MM.1S (cell line): ENCODE measurements around the gene GEMIN2.
"Not testable (repeated sequence)": the region's sequence is repeated elsewhere in the genome, so short reads cannot be mapped to it uniquely, and the experiment has no call there.

Experiments
- DNase-seq: peaks from one replicate; pipeline ENCODE4 v3.0.0-alpha.2; 2015
- H2AFZ ChIP-seq: fragments of 300-600 bp; sonication (generic); 2 replicates; pipeline ENCODE4 v1.6.0; 2016; ENCODE audit warnings: antibody characterized with exemption, low read length
- H3F3A ChIP-seq: fragments of 300-600 bp; sonication (generic); 2 replicates; pipeline ENCODE4 v1.6.1; 2016; ENCODE audit warnings: mild to moderate bottlenecking, antibody characterized with exemption, low read length, moderate library complexity, mixed read lengths; ENCODE audit not compliant: insufficient read depth
- H3K27ac ChIP-seq: fragments of 300-600 bp; sonication (generic); 2 replicates; pipeline ENCODE4 v1.5.1; 2016; ENCODE audit warnings: mild to moderate bottlenecking, low read length
- H3K27me3 ChIP-seq: fragments of 300-600 bp; sonication (generic); replicated peaks from 2 replicates; pipeline ENCODE4 v1.6.0; 2016; ENCODE audit warnings: low read length; ENCODE audit not compliant: insufficient read depth
- H3K36me3 ChIP-seq: fragments of 300-600 bp; sonication (generic); replicated peaks from 2 replicates; pipeline ENCODE4 v1.6.1; 2016; ENCODE audit warnings: mild to moderate bottlenecking, low read length, mixed read lengths; ENCODE audit not compliant: insufficient read depth
- H3K4me1 ChIP-seq: fragments of 300-600 bp; sonication (generic); 2 replicates; pipeline ENCODE4 v1.6.1; 2016; ENCODE audit warnings: low read length, mixed read lengths
- H3K4me2 ChIP-seq: fragments of 300-600 bp; sonication (generic); 2 replicates; pipeline ENCODE4 v1.6.0; 2016; ENCODE audit warnings: low read depth, low read length
- H3K4me3 ChIP-seq: fragments of 300-600 bp; sonication (generic); 2 replicates; pipeline ENCODE4 v1.5.1; 2016; ENCODE audit warnings: low read length, mixed read lengths
- H3K79me2 ChIP-seq: fragments of 300-600 bp; sonication (generic); 2 replicates; pipeline ENCODE4 v1.6.1; 2016; ENCODE audit warnings: mixed run types, low read length, mixed read lengths
- H3K9ac ChIP-seq: fragments of 300-600 bp; sonication (generic); 2 replicates; pipeline ENCODE4 v1.6.1; 2016; ENCODE audit warnings: low read length, mixed read lengths
- H3K9me2 ChIP-seq: fragments of 300-600 bp; sonication (generic); replicated peaks from 2 replicates; pipeline ENCODE4 v1.6.1; 2016; ENCODE audit warnings: mild to moderate bottlenecking, low read length, mixed read lengths; ENCODE audit not compliant: insufficient read depth
- H3K9me3 ChIP-seq: fragments of 300-600 bp; sonication (generic); replicated peaks from 2 replicates; pipeline ENCODE4 v1.6.1; 2016; ENCODE audit warnings: mild to moderate bottlenecking, low read length, mixed read lengths; ENCODE audit not compliant: insufficient read depth
- H4K20me1 ChIP-seq: fragments of 300-600 bp; sonication (generic); 2 replicates; pipeline ENCODE4 v1.6.1; 2016; ENCODE audit warnings: mild to moderate bottlenecking, low read length, moderate library complexity, mixed read lengths; ENCODE audit not compliant: insufficient read depth
- CTCF ChIP-seq: fragments of 300-600 bp; sonication (generic); IDR thresholded peaks from 2 replicates; pipeline ENCODE4 v1.5.1; 2016; ENCODE audit warnings: antibody characterized with exemption, low read length, mixed read lengths
- EZH2 ChIP-seq: fragments of 300-600 bp; sonication (generic); optimal IDR thresholded peaks from 2 replicates; pipeline ENCODE3; 2017; ENCODE audit warnings: low read depth, mild to moderate bottlenecking, antibody characterized with exemption, low read length, mixed read lengths
- EZH2phosphoT487 ChIP-seq: fragments of 300-600 bp; sonication (generic); IDR thresholded peaks from 2 replicates; pipeline ENCODE4 v1.6.1; 2018; ENCODE audit warnings: antibody characterized with exemption, low read length

GEMIN2 gene

GRCh38 chr14:39102265-39102968 is 11.7 kb upstream of the GEMIN2 start:
- no peak for DNase-seq
- Histone ChIP-seq H3K27me3 (no peaks in the 10 kb centered on the region), H3F3A (no peaks in the 10 kb centered on the region), H2AFZ (peak overlapping the region; percentile 67), H3K27ac (no peak overlapping the region; the same call in 1 of the 2 replicates), H3K9me3 (no peaks in the 10 kb centered on the region), H3K79me2 (no peaks in the 10 kb centered on the region), H3K9ac (peak overlapping the region; percentile 64; the same call in 1 of the 2 replicates), H3K4me1 (no peaks in the 10 kb centered on the region), H3K4me3 (peak overlapping the region; percentile 76), H3K4me2 (peak overlapping the region; percentile 66; the same call in 1 of the 2 replicates), H3K36me3 (no peaks in the 10 kb centered on the region), H4K20me1 (no peaks in the 10 kb centered on the region), H3K9me2 (no peaks in the 10 kb centered on the region)
- TF ChIP-seq EZH2phosphoT487 (no peak), CTCF (no peak), EZH2 (no peak)

GRCh38 chr14:39102969-39103957 is 10.9 kb upstream of the GEMIN2 start, which contains the start of gene SEC23A:
TSS of gene SEC23A (minus strand) at chr14:39103235. CDS start at chr14:39096118, 7,117 bp downstream.
- peak; percentile 65 for DNase-seq
- Histone ChIP-seq H3K4me3 (peak within 1 kb of the TSS; percentile 76), H3K79me2 (no peaks in the 10 kb centered on the region), H3K27me3 (no peaks in the 10 kb centered on the region), H3K36me3 (no peaks in the 10 kb centered on the region), H3F3A (no peaks in the 10 kb centered on the region), H3K9me2 (no peaks in the 10 kb centered on the region), H3K9me3 (no peaks in the 10 kb centered on the region), H3K9ac (peak within 1 kb of the TSS; percentile 64), H3K27ac (peak within 1 kb of the TSS; percentile 29; the same call in 1 of the 2 replicates), H4K20me1 (no peaks in the 10 kb centered on the region), H2AFZ (peak within 1 kb of the TSS; percentile 67), H3K4me2 (peak within 1 kb of the TSS; percentile 66), H3K4me1 (no peaks in the 10 kb centered on the region)
- TF ChIP-seq EZH2phosphoT487 (no peak), CTCF (no peak), EZH2 (no peak)

GRCh38 chr14:39104078-39104801 is 9.9 kb upstream of the GEMIN2 start:
- Histone ChIP-seq H3K9ac (peak overlapping the region; percentile 64; the same call in 1 of the 2 replicates), H2AFZ (peak overlapping the region; percentile 67; the same call in 1 of the 2 replicates), H3K4me2 (peak overlapping the region; percentile 66), H3K4me3 (peak overlapping the region; percentile 76)
- not testable (repeated sequence) for H3K36me3 ChIP-seq, H3K27me3 ChIP-seq, H3F3A ChIP-seq, H3K79me2 ChIP-seq, H3K27ac ChIP-seq, DNase-seq, H3K4me1 ChIP-seq, H3K9me2 ChIP-seq, H4K20me1 ChIP-seq, H3K9me3 ChIP-seq
